MV-4-11 (cell line): ENCODE data around the gene SLC37A1.

Source experiments
- DNase-seq: peaks from one replicate; lab custom pipeline; 2025; lab: John Stamatoyannopoulos, UW

SLC37A1 gene

GRCh38 chr21:42527489-42528158 is 14.0 kb downstream of the SLC37A1 start:
- peak; percentile 75 for DNase-seq

GRCh38 chr21:42530167-42530518 is 16.5 kb downstream of the SLC37A1 start:
- DNase-seq = no peak

GRCh38 chr21:42531771-42532170 is 18.1 kb downstream of the SLC37A1 start:
- DNase-seq = no peak

DNA sequence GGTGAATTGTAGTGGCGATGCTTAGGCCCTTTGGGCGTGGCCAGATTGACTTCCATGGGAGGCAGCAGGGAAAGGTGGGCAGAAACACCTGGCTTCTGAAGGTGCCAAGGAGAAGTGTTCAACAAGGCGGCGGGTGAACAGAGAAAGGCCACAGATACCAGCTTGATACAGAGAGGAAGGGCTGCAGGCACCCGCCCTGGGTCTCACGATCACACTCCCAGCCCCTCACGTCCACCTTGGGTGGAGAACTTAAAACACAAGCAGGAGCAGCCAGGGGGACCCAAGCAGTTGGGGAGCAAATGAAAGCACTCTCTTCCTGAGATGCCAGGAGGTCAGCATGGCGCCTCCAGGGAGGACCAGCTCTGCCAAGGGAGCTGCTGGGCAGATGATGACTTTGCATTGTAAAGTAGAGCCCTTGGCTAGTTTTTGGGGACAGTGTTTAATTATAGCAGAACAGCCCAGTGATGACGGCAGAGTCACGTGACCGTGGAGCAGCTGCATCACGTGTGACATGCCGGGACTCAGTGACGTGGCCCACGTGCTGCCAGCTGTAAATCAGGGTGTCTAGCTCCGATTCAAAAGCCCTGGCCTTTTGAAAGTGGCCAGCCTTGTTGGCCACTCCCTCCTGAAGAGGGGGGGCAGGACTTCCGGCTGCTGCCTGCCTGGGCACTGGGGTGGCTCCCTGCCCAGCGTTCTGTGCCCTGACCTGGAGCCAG is 19.0 kb downstream of the SLC37A1 start:
- DNase-seq = no peak

- DNase-seq = no peak
Measured at GRCh38 chr21:42533306-42533962, 19.8 kb downstream of the SLC37A1 start.

- no peak for DNase-seq
Measured at GRCh38 chr21:42533963-42534355, 20.3 kb downstream of the SLC37A1 start.

GRCh38 chr21:42534421-42535378 is 21.0 kb downstream of the SLC37A1 start:
- peak; percentile 56 for DNase-seq

DNA sequence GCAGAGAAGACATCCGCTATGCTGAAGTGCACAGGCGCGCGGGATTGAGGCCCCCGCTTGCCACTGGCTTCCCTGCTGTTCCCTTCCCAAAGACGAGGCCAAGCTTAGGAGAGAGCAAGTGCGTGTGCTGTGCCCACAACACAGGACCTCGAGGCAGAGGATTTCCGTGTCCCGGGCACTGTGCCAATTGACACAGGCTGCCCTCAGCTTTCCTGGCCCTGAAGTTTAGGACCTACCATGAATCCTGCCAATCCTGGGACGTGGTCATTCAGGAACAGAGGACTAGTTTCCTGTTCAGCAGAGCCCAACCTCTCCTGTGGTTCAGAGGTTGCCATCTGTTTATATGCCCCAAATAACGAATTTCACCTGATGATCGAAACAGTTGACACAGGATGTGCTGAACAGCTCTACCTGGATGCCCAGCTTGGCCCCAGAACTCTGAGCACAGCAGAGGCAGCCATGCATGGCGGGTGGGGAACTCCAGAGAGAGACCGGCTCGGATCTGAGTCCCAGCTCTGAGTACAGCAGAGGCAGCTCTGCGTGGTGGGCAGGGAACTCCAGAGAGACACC is 22.0 kb downstream of the SLC37A1 start:
- no peak for DNase-seq

DNA sequence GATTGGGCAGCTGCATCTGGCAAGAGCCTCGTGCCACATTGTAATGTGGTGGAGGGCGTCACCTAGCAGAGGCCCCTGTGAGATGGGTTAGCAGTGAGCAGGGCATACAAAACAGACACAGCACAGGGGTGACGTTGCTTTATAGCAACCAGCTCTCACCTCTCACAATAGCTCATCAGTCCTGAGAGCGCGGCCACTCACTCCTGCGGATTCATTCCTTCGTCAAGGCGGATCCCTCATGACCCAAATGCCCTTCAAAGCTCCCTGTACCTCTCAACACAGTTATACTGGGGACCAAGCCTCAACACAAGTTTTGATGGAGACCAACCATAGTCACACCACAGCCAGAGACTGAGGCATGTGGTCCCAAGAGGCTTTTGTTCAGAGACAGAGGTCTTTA is 22.9 kb downstream of the SLC37A1 start:
- no peak for DNase-seq

DNA sequence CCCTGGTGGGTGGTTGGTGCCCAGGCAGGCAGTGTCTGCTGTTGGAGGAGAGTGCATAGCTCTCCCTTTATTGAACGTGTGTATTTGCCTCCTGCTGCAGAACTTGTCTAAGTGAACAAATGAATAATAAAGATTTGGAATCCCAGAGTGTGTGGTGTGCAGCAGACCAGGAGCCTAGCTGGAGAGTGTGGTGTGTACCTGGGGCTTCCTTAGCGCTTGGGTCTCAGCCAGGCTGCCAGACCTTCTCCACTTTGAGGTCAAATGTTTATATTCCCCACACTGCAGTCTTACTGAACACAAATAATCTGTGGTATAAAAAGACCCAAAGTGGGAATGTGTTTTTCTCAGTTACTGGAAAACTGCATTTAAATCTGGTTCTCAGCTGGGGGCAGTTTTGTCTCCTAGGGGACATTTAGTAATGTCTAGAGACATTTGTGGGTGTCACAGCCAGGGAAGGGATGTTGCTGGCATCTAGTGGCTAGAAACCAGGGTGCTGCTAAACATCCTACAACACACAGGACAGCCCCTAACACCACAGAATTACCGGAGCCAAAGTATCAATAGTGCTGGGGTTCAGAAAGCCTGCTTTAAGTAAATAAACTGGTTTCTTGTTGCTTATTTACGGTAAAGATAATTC is 23.6 kb downstream of the SLC37A1 start:
- DNase-seq = peak; percentile 25

GRCh38 chr21:42538479-42539275 is 25.0 kb downstream of the SLC37A1 start:
- DNase-seq = no peak

- no peak for DNase-seq
Measured at GRCh38 chr21:42539342-42539741, 25.7 kb downstream of the SLC37A1 start.

DNA sequence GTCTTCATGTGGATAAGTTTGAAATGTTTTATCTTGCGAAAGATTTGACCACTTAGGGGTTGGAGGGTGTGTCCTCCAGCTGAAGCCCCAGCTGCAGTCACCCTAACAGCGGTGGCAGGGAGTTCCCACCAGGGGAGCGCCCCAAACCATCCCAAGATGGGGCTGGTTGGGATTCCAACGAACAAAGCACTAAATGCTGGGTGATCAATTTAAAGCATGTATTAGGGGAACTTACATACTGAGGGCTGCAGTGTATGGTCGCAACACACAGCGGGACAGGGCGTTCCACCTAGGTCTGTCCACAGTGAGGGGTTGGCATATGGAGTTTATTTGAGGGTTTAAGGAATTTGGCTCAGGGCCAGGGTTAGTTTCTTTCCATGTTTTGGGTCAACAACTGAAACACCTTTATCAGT is 26.3 kb downstream of the SLC37A1 start:
- peak; percentile 75 for DNase-seq

GRCh38 chr21:42540396-42540795 is 26.7 kb downstream of the SLC37A1 start:
- DNase-seq = no peak

GRCh38 chr21:42541174-42541573 is 27.5 kb downstream of the SLC37A1 start:
- DNase-seq = no peak

DNA sequence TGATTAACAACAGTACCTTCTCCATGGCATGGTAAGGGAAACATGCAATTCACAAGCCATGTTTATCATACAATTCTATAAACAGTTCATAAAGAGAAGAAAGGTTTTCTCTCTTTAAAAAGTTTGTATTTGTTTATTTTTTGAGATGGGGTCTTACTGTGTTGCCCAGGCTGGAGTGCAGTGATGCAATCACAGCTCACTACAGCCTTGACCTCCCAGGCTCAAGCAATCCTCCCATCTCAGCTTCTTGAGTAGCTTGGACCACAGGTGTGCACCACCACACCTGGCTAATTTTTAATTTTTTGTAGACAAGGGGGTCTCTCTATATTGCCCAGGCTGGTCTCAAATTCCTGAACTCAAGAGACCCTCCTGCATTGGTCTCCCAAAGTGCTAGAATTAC is 28.0 kb downstream of the SLC37A1 start:
- no peak for DNase-seq

DNA sequence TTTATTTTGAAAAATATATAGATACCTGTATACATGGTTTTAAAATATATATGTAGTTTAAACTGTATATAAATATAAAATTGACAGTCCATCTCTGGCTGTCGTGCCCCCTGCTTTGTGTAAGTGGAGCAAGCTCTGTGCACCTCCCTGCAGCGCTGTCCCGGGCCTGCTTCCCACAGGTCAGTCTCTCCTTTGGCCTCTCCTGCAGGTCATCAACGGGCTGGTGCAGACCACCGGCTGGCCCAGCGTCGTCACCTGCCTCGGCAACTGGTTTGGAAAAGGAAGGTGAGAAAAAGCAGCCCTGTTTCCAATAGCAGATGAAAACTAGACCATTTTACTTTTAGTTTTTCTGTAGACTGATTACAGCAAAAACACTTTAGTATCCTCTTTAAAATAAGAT is 28.5 kb downstream of the SLC37A1 start:
- no peak for DNase-seq

- DNase-seq = no peak
Measured at GRCh38 chr21:42542596-42542995, 28.9 kb downstream of the SLC37A1 start.

- no peak for DNase-seq
Measured at GRCh38 chr21:42543106-42543847, 29.6 kb downstream of the SLC37A1 start.

GRCh38 chr21:42544544-42544943 is 30.9 kb downstream of the SLC37A1 start:
- DNase-seq = no peak
